GM12878 (cell line): ENCODE measurements around the gene RIOX2. TPM values are rescaled to one million over a fixed set of nuclear protein-coding genes. Genes with fewer than 3 reads are reported as not detected.

ENCODE experiments used
- CEBPB ChIP-seq, 2 experiments: fragments of 150-350 bp in 1 of 2; IDR thresholded peaks; 2 replicates each; pipeline ENCODE4 v1.6.1; 2012 to 2014; ENCODE audit warnings: low read depth in 2 of 2, low read length in 2 of 2, borderline replicate concordance in 1 of 2, inconsistent platforms in 1 of 2
- CHD2 ChIP-seq: IDR thresholded peaks from 2 replicates; pipeline ENCODE4 v1.6.1; 2011; ENCODE audit warnings: low read depth, low read length, improper control_type of control experiment, borderline replicate concordance
- CREM ChIP-seq: IDR thresholded peaks from 2 replicates; pipeline ENCODE4 v1.6.1; 2014; ENCODE audit warnings: antibody characterized with exemption, low read depth
- CTCF ChIP-seq, 3 experiments: IDR thresholded peaks in 2 of 3; conservative IDR thresholded peaks in 1 of 3; 2 replicates each; pipeline ENCODE4 v1.5.1; 2011; ENCODE audit warnings: low read depth in 3 of 3, low read length in 3 of 3, mild to moderate bottlenecking in 3 of 3, control low read depth in 2 of 3, moderate library complexity in 2 of 3, inconsistent platforms in 1 of 3, mixed read lengths in 1 of 3; ENCODE audit not compliant: control insufficient read depth in 2 of 3, insufficient read depth in 1 of 3; ENCODE audit errors: extremely low read depth in 1 of 3
- DPF2 ChIP-seq: fragments of 450-650 bp; IDR thresholded peaks from 2 replicates; pipeline ENCODE4 v1.6.1; 2017; ENCODE audit warnings: mild to moderate bottlenecking
- EP300 ChIP-seq, 2 experiments: fragments of 150-350 bp in 1 of 2; IDR thresholded peaks; 2 replicates each; pipeline ENCODE4 v1.6.1; 2011 to 2012; ENCODE audit warnings: low read depth in 2 of 2, low read length in 2 of 2, borderline replicate concordance in 1 of 2, improper control_type of control experiment in 1 of 2, inconsistent platforms in 1 of 2; ENCODE audit not compliant: control insufficient read depth in 1 of 2
- IKZF2 ChIP-seq, 2 experiments: fragments of 450-650 bp; IDR thresholded peaks; 2 replicates each; pipeline ENCODE4 v1.6.1; 2017; ENCODE audit warnings: mild to moderate bottlenecking in 2 of 2, moderate library complexity in 2 of 2
- MEF2B ChIP-seq: fragments of 450-650 bp; IDR thresholded peaks from 2 replicates; pipeline ENCODE4 v1.6.1; 2018; ENCODE audit warnings: mild to moderate bottlenecking, moderate library complexity; ENCODE audit not compliant: partially characterized antibody, poor library complexity, severe bottlenecking
- NBN ChIP-seq: fragments of 450-650 bp; IDR thresholded peaks from 2 replicates; pipeline ENCODE4 v1.6.1; 2016
- NFYA ChIP-seq: IDR thresholded peaks from 2 replicates; pipeline ENCODE4 v1.6.1; 2011; ENCODE audit warnings: low read depth, mild to moderate bottlenecking, low read length, improper control_type of control experiment, borderline replicate concordance
- NR2C2 ChIP-seq: IDR thresholded peaks from 2 replicates; pipeline ENCODE4 v1.6.1; 2011; ENCODE audit warnings: borderline replicate concordance, low read depth; ENCODE audit not compliant: control insufficient read depth, insufficient read length
- POLR2AphosphoS2 ChIP-seq: IDR thresholded peaks from 2 replicates; pipeline ENCODE4 v1.6.1; 2011; ENCODE audit warnings: low read depth, mild to moderate bottlenecking, low read length, improper control_type of control experiment, moderate library complexity
- REST ChIP-seq: IDR thresholded peaks from 2 replicates; pipeline ENCODE4 v1.6.1; 2012; ENCODE audit warnings: mild to moderate bottlenecking, low read depth, low read length
- SMAD5 ChIP-seq: IDR thresholded peaks from 2 replicates; pipeline ENCODE4 v1.6.1; 2016; ENCODE audit warnings: antibody characterized with exemption, low read depth
- SMARCA5 ChIP-seq: fragments of 450-650 bp; IDR thresholded peaks from 2 replicates; pipeline ENCODE4 v1.6.1; 2017; ENCODE audit warnings: mild to moderate bottlenecking
- SP1 ChIP-seq: IDR thresholded peaks from one replicate; pipeline ENCODE4 v1.6.1; 2011; ENCODE audit warnings: low read depth, low read length
- TAF1 ChIP-seq: IDR thresholded peaks from 2 replicates; pipeline ENCODE4 v1.6.1; 2011; ENCODE audit warnings: mild to moderate bottlenecking, low read depth, low read length, borderline replicate concordance
- USF1 ChIP-seq: IDR thresholded peaks from 2 replicates; pipeline ENCODE4 v1.6.1; 2011; ENCODE audit warnings: borderline replicate concordance, low read depth, mild to moderate bottlenecking, moderate library complexity, mixed read lengths, low read length; ENCODE audit not compliant: insufficient read depth; ENCODE audit errors: extremely low read length
- YY1 ChIP-seq: IDR thresholded peaks from 2 replicates; pipeline ENCODE4 v1.6.1; 2011; ENCODE audit warnings: low read depth, mild to moderate bottlenecking, low read length
- ZNF274 ChIP-seq: IDR thresholded peaks from one replicate; pipeline ENCODE4 v1.8.0; 2011; ENCODE audit not compliant: insufficient read length, insufficient read depth
- ZSCAN29 ChIP-seq: fragments of 450-650 bp; IDR thresholded peaks from 2 replicates; pipeline ENCODE4 v1.6.1; 2017; ENCODE audit warnings: mild to moderate bottlenecking, moderate library complexity
- polyA plus RNA-seq, 11 experiments: library from polyadenylated mRNA; depleted of rRNA in 4 of 11; unstranded in 6 of 11; stranded (reverse) in 5 of 11; fragments of >200 nt; fragmentation: Nextera tagmentation in 4 of 11; fragmentation: Illumina TruSeq in 1 of 11; extraction: Ambion mirVana in 4 of 11; extraction: Trizol in 1 of 11; gene quantifications; 1 replicate in 1 of 11; 2 replicates in 10 of 11; pipeline versions ENCODE4 v1.2.1 to v1.2.3, GENCODE V29; 2011 to 2016; ENCODE audit warnings: inconsistent platforms in 2 of 11, missing spikeins in 2 of 11, low read depth in 1 of 11
- total RNA-seq, 4 experiments: library from RNA; depleted of rRNA in 3 of 4; stranded (reverse); fragments of >200 nt in 3 of 4; fragmentation: Illumina TruSeq in 1 of 4; extraction: Trizol in 1 of 4; gene quantifications; 2 replicates each; pipeline versions ENCODE4 v1.2.1 to v1.2.3, GENCODE V29; 2013 to 2021
- TF ChIP-seq, protein P1 (sequence below): fragments of 450-650 bp; IDR thresholded peaks from 2 replicates; pipeline ENCODE4 v1.6.1; 2014; ENCODE audit warnings: mild to moderate bottlenecking

Gene RIOX2
- total and polyA plus RNA-seq, 10 of the 15 experiments (the other 5 are each of a cell fraction or from before 2014, with no cell fraction given), result 24.1 to 52.6 (median 44.0) TPM

DNA sequence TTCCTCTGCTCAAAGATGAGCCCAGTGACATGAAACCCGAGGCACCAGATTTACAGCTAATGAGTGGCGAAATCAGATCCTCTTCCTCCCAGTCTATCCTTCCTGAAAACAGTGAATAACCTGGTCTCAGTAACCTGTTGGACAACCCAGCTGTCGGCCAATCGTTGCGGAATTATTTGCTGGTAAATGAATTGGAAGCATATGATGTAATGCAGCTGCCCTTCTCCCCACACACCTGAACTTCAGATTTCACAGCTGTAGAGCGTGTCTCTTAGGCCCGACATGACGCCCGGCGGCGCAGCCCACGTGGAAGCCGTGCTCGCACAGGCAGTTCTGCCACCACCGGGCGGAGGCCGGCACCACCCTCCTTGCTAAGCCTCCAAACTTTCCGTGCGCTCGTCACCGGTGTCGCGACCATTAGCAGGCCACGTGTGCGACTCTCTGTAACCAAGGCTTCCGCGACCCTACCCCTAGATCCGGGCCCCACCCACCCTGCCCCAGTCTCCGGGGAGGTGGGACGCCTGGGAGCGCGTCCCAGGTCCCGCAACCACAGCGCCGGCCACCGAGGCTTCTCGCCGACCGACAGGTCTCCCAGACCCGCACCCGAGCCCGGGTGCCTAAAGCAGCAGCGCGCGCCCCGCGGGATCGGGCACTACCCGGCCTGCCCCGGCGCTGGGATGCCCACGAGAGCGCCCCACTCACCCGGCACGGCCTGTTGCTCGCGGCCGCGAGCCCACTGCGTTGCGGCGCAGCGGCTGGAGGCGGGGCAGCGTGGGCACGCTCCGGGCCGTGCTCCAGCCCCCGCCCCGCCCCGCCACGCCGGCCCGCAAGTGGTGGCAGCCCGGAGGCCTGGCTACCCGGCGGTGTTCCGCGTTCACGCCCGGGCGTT, at the start of gene RIOX2 (continued):
- 0 out of 2 replicates have a peak, but pooled peaks have one; percentile 12 for TF ChIP-seq CHD2
- peak; percentile 52; the same call in 1 of the 2 replicates for TF ChIP-seq YY1
- TF ChIP-seq MEF2B, result no peak
- TF ChIP-seq, protein P1, sequence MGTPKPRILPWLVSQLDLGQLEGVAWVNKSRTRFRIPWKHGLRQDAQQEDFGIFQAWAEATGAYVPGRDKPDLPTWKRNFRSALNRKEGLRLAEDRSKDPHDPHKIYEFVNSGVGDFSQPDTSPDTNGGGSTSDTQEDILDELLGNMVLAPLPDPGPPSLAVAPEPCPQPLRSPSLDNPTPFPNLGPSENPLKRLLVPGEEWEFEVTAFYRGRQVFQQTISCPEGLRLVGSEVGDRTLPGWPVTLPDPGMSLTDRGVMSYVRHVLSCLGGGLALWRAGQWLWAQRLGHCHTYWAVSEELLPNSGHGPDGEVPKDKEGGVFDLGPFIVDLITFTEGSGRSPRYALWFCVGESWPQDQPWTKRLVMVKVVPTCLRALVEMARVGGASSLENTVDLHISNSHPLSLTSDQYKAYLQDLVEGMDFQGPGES, result no peak
- TF ChIP-seq EP300 (IDR thresholded peaks at IDR 0.05; ENCODE audit: borderline replicate concordance in 1 of 2, control insufficient read depth in 1 of 2, low read depth in 2 of 2, low read length in 2 of 2), result no peak
- no peak; the same call in 1 of the 2 replicates for TF ChIP-seq TAF1
- TF ChIP-seq ZNF274, result no peak
- no peak for TF ChIP-seq CEBPB (IDR thresholded peaks at IDR 0.05; ENCODE audit: borderline replicate concordance in 1 of 2, low read depth in 2 of 2, low read length in 2 of 2)
- no peak for TF ChIP-seq IKZF2 (IDR thresholded peaks at IDR 0.05)
- no peak for TF ChIP-seq SP1
- peak; percentile 7 to 22 (median 8); a peak in 2 of 6 replicates for TF ChIP-seq CTCF (IDR thresholded peaks at IDR 0.05 in 2 of 3, conservative IDR thresholded peaks at IDR 0.05 in 1 of 3; ENCODE audit: control insufficient read depth in 2 of 3, extremely low read depth in 1 of 3, insufficient read depth in 1 of 3, low read depth in 3 of 3, low read length in 3 of 3)
- peak; percentile 54 for TF ChIP-seq USF1
- TF ChIP-seq SMAD5, result no peak
- no peak for TF ChIP-seq NFYA
- no peak for TF ChIP-seq POLR2AphosphoS2
- no peak for TF ChIP-seq NR2C2
- no peak for TF ChIP-seq REST
- 0 out of 2 replicates have a peak, but pooled peaks have one; percentile 38 for TF ChIP-seq ZSCAN29
- peak; percentile 53; the same call in 1 of the 2 replicates for TF ChIP-seq SMARCA5
- peak; percentile 53; the same call in 1 of the 2 replicates for TF ChIP-seq DPF2
- no peak for TF ChIP-seq NBN
- TF ChIP-seq CREM, result peak; percentile 57; the same call in 1 of the 2 replicates
